Endothelial cell of hepatic sinusoid (primary cell): ENCODE measurements around the gene KLHL11.

Experiments
- in situ Hi-C: cut with HindIII; loops from 2 replicates; pipeline ENCODE4 v1.10.0; 2017; ENCODE audit warnings: low sequenced_read_pairs

The KLHL11 gene, protein sequence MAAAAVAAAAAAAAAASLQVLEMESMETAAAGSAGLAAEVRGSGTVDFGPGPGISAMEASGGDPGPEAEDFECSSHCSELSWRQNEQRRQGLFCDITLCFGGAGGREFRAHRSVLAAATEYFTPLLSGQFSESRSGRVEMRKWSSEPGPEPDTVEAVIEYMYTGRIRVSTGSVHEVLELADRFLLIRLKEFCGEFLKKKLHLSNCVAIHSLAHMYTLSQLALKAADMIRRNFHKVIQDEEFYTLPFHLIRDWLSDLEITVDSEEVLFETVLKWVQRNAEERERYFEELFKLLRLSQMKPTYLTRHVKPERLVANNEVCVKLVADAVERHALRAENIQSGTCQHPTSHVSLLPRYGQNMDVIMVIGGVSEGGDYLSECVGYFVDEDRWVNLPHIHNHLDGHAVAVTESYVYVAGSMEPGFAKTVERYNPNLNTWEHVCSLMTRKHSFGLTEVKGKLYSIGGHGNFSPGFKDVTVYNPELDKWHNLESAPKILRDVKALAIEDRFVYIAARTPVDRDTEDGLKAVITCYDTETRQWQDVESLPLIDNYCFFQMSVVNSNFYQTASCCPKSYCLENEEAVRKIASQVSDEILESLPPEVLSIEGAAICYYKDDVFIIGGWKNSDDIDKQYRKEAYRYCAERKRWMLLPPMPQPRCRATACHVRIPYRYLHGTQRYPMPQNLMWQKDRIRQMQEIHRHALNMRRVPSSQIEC

DNA sequence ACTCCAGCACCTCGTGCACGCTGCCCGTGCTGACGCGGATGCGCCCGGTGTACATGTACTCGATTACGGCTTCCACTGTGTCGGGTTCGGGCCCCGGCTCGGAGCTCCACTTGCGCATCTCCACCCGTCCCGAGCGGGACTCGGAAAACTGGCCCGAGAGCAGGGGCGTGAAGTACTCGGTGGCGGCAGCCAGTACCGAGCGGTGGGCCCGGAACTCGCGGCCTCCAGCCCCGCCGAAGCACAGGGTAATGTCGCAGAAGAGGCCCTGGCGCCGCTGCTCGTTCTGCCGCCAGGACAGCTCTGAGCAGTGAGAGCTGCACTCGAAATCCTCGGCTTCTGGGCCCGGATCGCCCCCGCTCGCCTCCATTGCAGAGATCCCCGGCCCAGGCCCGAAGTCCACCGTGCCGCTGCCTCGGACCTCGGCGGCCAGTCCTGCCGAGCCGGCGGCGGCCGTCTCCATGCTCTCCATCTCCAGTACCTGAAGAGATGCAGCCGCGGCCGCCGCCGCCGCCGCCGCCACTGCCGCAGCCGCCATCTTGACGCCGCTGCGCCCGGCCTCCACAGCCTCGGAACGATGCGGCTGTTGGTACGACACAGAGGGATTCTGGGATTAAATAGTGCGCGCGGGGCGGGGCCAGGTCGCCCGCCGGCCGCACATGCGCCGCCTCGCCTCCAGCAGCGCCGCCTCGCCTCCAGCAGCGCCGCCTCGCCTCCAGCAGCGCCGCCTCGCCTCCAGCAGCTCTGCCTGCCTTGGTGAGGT is at the start of gene KLHL11:
KLHL11 (minus strand) TSS at position 588 of the 760 bp plus-strand sequence; CDS start at position 535, 53 bp downstream.
- in situ Hi-C loops, result no loop called here

DNA sequence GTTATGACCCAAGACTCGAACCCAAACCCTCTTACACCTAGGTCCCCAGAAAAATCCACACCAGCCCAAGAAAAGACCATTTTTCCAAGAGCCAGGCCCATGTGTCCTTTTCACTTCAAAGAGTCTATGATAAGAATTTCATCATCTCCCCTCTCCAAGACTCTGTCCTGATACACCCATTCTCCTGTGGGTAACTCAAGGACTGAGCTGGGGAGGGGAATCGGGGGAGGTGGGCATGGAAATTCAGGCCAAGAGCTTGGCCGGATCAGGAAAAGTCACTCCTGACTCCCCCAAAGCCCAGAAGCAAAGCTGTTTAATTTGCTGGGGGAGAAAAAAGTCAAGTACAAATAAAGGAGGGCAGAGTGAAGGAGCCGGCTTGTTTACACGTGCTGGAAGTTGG is 49.8 kb upstream of the KLHL11 start:
- in situ Hi-C loops, result no loop called here

DNA sequence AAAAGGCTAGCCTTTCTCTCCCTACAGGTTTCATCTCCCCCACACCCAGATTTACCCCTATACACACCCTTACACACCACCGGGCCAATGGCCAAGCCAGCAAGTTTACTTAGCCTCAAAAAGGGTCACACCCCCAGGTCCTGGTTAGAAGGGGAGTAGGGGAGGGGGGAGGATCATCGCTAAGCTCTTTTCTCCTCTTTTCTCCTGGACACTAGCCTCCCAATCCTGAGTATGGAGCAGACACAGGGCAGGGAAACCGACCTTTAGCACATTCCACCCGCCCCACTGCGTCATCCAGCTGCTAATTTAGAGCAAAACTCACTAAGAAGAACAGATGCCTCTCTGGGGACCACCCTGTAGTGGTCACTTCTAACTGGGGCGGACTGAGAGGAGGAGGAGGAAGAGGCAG is 49.1 kb upstream of the KLHL11 start:
- in situ Hi-C loops, result no loop called here

DNA sequence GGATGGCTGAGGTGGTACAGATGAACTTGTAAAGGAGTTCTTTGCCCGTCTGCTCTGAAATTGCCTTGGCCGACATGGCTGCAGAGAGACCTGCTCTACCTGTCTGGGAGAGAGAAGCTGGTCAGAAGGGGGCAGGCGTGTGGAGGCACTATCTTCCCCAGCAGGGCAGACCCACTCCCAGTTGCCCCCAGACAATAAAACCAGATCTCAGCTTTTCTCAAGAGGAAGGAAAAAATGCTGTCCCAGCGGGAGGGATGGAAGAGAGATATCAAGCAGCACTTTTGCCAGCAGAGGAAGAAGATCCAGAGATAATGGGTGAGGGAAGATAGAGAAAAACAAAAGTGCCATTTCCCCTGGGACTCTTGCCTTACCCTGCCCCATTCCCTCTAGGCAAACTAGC is 48.6 kb upstream of the KLHL11 start:
- in situ Hi-C loops, result no loop called here

DNA sequence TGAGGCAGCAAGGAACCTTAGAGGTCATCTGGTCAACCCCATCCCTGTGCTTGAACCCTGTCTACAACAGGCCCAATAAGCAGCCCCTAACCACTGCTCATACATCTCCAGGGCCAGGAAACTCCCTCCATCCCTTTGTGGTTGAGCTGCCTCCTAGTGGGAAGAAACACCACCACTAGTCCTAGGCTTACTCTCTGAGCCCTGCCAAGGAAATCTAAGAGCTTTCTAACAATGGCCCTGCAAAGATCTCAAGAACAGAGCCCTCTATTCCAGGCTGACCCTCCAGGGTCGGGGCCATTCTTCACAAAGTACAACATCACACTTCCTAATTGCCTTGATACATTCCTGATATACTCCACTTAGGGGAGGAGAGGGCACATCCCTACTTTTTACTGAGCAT is 47.7 kb upstream of the KLHL11 start:
- in situ Hi-C loops, result no loop called here

DNA sequence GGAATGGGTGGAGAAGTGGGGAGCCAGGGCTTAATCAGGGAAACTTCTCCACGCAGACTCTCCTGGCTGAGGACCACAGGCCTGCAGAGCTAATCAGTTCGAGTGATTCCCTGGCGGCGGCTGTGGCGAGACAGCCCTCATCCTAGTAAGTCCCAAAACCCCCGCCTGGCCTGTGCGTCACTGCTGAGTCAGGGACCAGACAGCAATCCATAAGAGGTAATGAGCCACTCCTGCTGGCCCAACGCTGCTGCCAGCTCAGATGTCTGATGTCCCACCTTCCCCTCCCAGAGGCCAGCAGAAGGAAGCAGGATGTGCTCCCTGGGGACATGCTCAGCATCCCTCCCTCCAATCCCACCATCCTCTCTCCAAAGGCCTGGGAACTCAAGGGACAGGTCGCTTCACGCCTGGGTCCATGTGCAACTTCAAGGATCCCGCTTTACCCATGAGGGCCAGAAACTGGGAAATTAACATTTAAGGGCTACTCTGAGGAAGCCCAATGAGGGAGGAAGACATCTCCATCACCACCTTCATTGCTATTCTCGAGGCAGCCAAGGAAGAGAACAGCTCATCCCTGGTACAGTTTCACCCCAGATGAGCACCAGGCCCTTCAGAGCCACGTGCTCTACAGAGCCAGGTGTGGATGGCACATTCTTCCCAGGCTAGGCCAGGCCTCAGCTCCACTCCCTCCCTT is 45.6 kb upstream of the KLHL11 start:
- in situ Hi-C loops, result no loop called here

DNA sequence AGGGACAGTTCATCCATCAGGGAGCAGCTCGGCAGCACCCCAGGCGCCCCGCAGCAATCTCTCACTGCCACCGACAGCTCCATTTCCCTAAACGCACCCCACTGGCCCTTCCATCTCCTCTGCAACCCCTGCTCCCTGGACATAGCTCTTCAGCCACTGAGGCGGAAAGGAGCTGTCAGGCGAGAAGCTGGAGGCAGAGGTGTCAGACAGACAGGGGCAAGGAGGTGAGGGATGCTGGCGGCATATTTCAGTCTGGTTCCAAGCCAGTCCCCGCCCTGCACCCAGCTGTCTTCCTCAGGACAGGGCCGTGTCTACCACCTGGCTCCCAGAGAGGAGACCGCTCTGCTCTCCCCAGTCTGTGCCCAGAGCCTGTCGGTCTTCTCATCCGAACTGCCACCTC is 43.9 kb upstream of the KLHL11 start:
- in situ Hi-C loops, result no loop called here

DNA sequence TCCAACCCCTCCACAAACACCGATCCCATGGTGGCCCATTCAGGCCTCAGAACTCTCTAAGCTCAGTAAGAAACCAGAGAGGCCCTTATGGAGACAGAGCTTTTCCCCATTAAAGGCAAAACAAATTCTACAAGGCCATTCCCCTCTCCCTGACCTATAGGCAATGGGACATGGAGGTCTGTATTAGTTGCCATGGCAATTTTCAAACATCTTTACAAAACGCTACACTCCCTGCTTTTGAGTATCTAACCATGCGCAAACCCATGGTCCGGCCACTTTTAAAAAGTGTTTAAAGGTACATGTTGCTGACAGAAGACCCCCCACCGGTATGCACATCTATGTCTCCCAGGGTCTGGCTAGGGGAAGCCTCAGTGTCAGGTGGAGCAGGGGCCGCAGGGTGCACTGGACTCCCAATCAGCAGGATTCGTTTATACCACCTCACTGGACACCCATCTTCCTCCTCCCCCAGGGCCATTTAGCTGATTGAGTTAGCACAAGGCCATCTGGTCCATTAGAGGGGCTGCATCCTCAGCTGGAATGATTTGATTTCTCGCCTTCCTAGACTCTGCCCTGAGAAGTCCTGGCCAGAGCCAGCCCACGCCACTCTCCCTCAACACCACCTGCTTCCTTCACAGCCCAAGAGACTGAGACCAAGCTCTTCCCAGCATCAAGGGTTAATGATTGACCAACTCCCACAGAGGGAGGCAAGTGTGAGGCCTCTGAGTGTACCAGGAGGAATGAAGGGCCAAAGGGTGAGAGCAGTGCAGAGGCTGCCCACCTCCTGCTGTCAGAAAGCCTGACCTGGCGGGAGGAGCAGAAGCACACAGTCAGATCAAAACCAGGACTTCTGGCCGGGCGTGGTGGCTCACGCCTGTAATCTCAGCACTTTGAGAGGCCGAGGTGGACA is 42.7 kb upstream of the KLHL11 start:
- in situ Hi-C loops, result no loop called here

DNA sequence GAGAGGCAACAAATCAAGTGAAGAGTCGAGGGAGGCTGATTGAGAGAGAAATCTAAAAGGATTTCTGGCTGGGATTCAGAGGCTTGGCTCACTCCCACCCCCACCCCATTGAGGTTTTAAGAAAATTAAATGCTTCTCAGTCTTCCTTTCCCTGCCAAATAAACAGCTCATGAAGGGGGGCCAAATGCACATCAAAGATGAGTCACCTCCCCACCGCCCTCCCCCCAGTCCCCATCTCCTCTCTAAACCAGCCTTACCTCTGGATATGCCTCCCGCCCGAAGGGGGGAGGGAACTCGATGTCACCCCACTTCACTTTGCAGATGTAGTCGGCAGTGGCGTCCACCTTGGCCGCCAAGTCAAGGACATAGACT is 41.9 kb upstream of the KLHL11 start:
- in situ Hi-C loops, result no loop called here

DNA sequence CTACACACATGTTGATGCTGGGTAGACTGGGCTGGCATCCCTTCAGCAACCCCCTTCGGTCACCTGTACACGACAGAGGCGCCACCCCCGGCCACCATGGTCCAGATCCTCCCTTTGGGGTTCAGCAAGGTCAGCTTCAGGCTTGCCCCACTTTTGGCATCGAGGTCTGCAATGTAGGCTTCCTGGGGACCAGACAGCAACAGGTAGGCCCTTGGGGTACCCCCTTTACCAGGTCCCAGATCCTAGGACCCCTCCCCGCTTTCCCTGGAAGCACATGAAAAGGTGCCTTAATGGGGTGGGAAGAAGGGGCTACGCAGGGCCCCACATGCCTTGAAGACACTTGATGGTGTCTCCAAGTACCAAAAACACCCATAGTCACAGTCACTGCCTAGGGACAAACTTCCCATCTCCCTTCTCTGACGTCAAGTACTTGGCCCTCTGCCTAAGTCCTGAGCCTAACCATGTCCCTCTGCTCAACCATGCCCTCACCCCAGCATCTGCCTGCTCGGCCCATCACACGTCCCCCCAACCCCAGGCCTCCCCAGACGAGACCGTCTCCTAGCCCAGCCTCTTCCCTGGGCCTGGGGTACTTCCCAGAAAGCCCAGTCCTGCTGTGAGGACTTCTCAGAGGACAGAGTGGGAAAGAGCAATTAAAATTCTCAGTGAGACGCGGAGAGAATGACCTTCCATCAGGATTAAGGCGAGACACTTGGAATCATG is 41.4 kb upstream of the KLHL11 start:
- in situ Hi-C loops, result no loop called here

DNA sequence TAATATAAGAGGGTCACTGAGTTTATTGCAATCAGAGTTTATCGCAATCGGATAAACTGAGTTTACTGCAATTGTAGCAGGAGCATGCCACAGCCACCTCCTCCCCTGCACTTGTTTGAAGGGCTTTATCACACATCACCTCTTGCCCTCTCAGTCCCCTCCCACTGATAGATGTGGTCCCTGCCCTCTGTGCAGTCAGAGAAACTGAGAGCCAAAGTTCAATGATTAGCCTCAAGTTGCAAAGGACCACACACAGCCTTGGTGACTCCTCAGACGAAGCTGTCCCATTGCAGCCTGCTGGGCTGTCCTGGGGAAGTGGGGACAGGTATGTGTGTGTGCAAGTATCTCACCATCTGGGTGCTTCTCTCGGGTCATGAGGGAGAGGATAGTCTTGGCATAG is 39.9 kb upstream of the KLHL11 start:
- in situ Hi-C loops, result no loop called here

DNA sequence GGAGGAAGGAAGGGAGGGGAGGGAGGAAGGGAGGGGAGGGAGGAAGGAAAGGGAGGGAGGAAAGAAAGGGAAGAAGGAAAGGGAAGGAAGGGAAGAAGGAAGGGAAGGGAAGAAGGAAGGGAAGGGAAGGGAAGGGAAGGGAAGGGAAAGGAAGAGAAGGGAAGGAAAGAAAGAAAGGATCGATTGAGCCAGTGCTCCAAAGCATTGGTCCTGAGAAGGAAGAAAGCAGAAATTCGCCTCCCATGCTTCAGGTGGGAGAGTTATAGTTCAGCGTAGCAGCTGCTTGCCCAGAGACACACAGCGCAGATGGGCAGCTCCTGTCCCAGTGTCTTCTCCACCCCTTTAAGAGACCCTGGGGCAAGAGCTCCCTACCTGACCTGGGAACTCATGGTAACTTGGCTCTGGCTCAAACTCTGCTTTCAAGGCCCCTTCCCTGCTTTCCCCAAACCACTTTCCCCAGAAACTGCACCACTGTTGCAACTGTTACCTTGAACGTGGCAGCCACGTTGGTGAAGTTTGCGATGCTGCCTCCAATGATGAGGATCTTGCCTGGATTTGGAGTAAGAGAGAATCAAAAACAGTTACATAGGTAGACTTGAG is 39.1 kb upstream of the KLHL11 start:
- in situ Hi-C loops, result no loop called here

DNA sequence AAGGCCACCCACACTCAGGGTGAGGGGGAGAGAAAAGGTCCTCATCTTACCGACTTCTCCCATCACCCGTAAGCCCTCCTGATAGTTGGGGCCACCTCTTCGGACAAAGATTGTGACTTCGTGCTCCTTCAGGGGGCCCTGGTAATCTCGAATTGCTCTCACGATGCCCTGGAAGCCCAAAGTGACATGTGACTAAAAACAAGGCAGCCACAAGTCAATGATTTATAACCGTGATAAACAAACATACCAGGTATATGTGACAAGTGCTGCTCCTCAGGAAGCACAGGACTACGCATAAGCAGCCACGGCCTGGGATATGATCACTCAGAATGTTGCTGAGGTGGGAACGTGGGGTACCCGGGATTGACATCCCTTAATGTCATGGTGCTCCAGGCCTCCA is 36.4 kb upstream of the KLHL11 start:
- in situ Hi-C loops, result no loop called here

DNA sequence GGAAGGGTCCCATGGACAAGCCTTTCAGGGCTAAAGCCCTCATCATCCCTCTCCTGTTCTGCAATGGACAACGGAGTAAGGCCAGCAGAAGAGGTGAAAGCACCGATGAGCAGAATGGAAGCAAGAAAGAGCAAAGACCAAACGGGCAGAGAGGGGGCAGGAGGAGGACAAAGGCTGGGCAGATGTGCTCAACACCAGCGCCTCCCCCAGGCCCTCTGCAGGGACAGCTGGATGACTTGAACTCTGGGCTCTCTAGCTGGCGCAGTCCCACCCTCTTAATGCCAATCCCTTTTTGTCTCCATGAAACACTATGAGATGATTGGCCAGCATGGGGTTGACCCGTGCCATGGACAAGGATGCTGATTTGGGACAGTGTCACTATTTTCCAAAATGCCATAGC is 31.5 kb upstream of the KLHL11 start:
- in situ Hi-C loops, result no loop called here

DNA sequence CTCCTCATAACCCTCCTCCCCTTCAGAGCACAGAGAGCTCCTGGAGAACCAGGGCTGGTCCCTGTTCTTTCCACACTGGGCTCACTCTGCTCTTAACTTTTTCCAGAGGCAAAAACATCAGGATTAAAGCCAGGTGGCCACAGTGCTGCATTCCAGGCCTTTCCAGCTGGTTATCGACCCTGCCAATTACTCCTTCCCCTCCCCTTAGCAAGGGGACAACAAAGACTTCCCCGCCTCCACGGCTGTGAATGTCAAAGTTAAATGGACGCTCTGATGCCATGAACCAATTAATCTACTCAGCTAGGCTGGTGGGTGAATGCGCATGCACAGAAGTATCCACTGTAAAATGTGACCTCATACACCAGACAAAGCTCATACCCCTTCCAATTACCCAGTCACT is 30.4 kb upstream of the KLHL11 start:
- in situ Hi-C loops, result no loop called here

DNA sequence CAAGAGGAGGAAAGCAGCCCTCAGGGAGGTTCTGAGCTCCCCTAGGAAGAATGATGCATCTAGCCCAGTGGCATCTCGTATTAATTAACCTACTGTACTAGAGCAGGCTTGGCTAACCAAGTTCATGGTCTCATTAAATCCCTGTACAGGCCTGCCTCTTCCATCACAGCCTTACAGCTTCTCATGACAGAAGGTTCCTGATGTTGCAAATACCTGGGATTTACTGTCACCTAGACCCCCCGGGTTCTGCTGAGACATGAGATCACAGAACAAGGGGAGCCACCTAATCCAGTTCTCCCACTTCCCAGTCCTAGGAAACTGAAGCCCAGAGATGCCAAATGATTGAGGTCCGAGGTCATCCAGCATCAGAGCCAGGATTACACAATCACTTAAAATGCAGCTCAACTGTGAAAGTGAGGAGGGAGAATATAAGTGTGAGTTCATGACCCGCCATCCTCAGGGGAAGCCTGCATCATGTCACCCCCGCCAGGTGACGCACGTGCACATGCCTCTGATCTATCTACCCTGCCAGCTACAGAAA is 29.6 kb upstream of the KLHL11 start:
- in situ Hi-C loops, result loop anchor here (5.0 kb wide), 1 partner anchor 87 kb away; no protein-coding TSS in a partner anchor

DNA sequence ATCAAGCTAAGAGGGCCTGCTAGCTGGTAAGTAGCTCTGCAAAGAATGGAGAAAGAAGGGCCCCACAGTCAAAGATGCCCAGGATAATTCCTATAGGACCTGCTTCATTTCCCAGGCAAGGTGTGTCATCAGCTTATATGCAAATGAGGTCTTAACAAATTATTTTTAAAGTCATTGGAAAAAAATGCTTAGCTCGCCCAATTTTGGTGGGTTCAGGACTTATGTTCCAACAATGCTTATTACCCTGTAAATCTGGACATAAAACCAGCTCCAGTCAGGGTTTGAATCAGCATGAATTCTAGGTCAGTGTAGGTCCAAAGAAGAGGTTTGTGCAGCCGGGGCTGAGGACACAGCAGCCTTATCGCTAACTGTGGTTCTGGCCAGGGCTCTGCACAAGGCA is 28.2 kb upstream of the KLHL11 start:
- in situ Hi-C loops, result loop anchor here (5.0 kb wide), 1 partner anchor 89 kb away; no protein-coding TSS in a partner anchor

DNA sequence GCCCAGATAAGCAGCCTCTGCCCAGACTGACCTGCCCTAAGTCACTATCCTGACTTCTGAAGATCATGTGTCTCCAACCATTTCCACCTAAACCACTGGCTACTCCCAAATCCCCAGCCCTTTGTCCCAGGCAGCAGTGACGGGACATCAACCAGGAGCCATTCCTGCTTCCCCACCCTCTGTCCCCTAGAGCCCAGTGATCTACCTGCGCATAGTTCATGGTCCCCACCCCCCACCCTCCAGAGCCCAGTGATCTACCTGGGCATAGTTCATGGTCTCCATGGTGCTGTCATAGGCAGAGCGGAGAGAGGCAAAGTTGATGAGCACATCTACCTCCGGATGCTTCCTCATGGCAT is 26.8 kb upstream of the KLHL11 start:
- in situ Hi-C loops, result loop anchor here (5.0 kb wide), 1 partner anchor 90 kb away; no protein-coding TSS in a partner anchor
